Fibroblast of upper back skin (primary cell): ENCODE data around the gene FAM237A.

Experiments
- DNase-seq: peaks from one replicate; pipeline ENCODE4 v3.0.0-alpha.2; 2013

The FAM237A gene

DNA sequence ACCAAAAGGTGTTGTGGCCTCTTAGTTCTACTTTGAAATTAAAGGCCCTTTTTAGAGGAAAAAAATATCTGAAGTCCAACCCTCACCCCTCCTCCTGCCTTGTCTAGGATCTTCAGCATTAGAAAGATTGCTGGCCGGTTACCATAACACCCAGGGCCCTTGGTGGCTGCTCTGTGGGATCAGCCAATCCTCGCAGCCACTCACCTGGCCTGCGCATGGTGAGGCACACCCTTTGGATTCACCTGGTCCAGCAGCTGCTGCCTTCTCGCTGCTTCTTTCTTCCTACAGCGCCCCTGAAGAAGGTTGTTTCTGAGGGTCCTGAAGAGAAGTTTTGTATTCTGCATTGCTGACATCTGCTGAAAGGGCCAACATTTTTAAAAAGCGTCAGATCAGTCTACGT, 50.7 kb downstream of the FAM237A start:
- no peak for DNase-seq

DNA sequence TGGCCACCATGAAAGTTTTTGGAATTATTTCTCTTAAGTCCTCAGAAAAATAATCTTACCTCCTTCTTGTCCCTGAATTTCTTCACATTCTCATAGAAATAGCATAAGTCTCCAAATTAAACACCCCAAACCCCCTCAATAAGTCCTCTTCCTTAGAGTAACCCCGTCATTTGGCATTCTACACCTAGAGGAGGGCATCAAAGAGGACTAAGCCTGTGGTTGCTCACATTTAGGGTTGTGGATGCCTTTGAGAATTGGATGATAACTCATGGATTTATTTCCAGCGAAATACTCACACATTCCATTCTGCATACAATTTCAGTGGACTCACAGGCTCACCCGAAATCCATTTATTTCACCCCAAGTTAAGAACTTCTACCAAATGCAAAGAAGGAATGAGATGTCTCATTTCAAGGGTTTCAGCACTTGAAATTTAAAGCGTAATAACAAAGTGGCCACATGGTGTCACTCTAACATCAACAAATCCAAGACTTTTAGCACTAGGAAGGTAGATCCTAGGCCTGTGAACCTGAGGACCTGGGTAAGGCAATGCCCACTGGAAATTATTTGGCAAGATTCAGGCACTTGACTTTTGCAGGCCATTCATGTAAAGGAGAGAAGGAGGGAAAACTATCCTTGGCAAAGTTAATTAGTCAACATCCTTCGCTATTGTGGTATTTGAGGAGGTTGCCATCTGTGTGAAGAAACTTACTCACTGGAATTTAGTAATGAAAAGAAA, 51.3 kb downstream of the FAM237A start:
- peak; percentile 57 for DNase-seq

DNA sequence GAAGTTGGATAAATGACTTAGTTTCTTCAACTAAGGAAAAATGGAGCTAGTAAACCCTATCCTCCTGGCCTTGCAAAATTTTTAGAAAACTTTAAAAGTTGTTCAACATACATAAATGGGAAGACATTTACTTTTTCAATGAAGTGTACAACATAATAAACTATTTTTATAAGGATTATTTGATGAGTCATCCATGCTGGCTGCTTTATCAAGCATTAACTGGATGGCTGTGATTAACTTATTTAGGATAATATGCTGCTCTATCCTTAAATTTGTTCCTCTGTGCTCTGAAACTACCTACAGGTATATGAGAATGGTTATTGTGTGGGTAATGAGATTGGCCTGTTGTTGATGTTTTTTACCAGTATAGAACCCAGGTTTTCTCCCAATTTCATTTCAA, 54.6 kb downstream of the FAM237A start:
- no peak for DNase-seq

DNA sequence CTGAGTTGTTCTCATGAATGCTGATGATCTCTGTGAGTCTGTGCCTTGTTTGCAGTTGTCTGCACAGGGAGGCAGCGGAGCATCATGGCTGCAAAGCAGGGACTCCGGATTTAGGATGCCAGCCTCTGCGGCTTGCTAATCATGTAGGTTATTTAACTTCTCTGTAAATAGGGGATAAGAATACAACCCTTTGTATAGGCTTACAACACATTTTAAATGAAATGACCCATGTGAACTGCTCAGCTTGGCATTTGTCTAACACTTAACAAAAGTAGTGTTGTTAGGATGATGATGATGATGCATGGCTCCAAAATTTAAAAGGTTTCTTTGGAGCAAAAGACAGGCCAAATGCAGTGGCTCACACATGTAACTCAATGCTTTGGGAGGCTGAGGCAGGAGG, 56.5 kb downstream of the FAM237A start:
- no peak for DNase-seq
